ENCODE data around the gene SRD5A3.

Gene SRD5A3

DNA sequence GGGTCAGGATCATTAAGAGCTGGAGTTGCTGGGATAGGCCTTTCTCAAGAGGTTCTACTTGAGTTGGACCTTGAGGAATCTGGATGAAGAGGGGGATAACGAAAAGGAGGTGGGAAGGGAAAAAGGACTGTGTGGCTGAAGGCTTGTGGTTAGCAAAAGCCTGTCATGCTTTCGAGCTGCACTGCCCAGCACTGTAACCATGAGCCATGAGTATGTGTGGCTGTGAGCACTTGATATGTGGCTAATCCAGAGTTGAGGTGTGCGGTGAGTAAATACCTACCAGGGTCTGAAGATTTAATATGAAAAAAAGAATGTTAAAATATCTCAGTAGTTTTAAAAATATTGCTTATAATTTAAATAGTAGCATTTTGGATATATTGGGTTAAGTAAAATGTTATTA is 61.1 kb downstream of the SRD5A3 start:
- H3K4me3 ChIP-seq (ENCODE audit: severe bottlenecking): no peak overlapping the region
- ATAC-seq (ENCODE audit: low read depth) (no peak), DNase-seq (ENCODE audit: low spot score) (no peak)
- H3K27me3 ChIP-seq (ENCODE audit: insufficient read depth, poor library complexity, severe bottlenecking): no peaks in the 10 kb centered on the region
- H3K9me3 ChIP-seq (ENCODE audit: severe bottlenecking): no peaks in the 10 kb centered on the region
- no peaks in the 10 kb centered on the region for H3K4me1 ChIP-seq (ENCODE audit: insufficient read depth, poor library complexity, severe bottlenecking)
- TF ChIP-seq, protein P1, sequence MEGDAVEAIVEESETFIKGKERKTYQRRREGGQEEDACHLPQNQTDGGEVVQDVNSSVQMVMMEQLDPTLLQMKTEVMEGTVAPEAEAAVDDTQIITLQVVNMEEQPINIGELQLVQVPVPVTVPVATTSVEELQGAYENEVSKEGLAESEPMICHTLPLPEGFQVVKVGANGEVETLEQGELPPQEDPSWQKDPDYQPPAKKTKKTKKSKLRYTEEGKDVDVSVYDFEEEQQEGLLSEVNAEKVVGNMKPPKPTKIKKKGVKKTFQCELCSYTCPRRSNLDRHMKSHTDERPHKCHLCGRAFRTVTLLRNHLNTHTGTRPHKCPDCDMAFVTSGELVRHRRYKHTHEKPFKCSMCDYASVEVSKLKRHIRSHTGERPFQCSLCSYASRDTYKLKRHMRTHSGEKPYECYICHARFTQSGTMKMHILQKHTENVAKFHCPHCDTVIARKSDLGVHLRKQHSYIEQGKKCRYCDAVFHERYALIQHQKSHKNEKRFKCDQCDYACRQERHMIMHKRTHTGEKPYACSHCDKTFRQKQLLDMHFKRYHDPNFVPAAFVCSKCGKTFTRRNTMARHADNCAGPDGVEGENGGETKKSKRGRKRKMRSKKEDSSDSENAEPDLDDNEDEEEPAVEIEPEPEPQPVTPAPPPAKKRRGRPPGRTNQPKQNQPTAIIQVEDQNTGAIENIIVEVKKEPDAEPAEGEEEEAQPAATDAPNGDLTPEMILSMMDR (IDR thresholded peaks at IDR 0.05; ENCODE audit: poor library complexity, severe bottlenecking): no peak
- peaks cover 90% of the 10 kb centered on the region for H3K36me3 ChIP-seq (ENCODE audit: low read depth)
- no peak overlapping the region for H3K27ac ChIP-seq (ENCODE audit: poor library complexity, severe bottlenecking)

DNA sequence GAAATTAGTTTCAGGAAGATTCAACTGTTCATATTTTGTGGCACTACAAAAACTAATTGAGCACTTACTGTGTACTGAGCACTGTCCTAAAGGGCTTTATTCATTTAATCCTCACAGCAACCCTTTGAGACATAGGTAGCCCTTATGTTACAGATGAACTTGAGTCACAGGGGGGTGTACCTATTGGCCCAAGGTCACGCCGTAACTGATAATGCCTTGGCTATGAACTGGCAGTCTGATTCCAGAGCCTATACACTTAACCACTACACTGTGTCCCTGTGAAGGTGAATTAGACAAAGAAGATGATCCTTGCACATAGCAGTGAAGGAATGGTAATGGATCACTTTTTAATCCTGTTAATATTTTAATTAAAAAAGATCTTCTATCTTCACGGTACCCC is 61.7 kb downstream of the SRD5A3 start:
- Histone ChIP-seq H3K36me3 (ENCODE audit: low read depth) (peaks cover 95% of the 10 kb centered on the region), H3K4me3 (ENCODE audit: severe bottlenecking) (no peak overlapping the region), H3K27ac (ENCODE audit: poor library complexity, severe bottlenecking) (no peak overlapping the region), H3K27me3 (ENCODE audit: insufficient read depth, poor library complexity, severe bottlenecking) (no peaks in the 10 kb centered on the region), H3K9me3 (ENCODE audit: severe bottlenecking) (no peaks in the 10 kb centered on the region), H3K4me1 (ENCODE audit: insufficient read depth, poor library complexity, severe bottlenecking) (no peaks in the 10 kb centered on the region)
- no peak for DNase-seq (ENCODE audit: low spot score)
- ATAC-seq (ENCODE audit: low read depth): no peak
- TF ChIP-seq, protein P1 (IDR thresholded peaks at IDR 0.05; ENCODE audit: poor library complexity, severe bottlenecking): no peak

DNA sequence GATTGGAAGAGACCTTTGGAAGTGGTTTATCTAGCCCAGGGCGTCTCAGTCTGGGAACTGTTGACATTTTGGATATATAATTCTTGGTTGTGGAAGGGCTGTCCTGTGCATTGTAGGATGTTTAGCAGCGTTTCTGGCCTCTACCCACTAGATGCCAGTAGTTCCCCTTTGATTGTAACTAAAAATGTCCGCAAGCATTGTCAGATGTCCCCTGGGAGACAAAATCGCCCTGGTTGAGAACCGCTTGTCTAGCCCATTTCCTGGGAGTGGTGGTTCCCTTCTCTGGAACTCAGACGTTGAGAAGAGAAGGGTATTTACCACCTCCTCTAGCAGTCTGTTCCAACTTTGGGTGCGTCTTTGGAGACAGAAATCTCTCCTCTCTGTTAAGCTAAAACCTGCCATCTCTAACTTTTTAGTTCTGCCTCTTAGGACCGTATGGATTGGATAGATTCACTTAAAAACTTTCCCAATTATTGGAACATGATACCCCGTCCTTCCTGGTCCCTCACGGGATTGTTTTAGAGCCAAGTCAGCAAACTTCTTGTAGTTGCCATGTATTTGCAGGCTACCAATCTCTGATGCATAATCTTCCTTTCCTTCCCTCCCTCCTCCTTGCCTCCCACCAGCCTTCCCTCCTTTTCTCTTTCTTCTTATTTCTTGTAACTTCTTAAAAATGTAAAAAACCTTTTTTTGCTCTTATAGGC is 63.6 kb downstream of the SRD5A3 start:
- Histone ChIP-seq H3K27ac (ENCODE audit: poor library complexity, severe bottlenecking) (no peak overlapping the region), H3K4me1 (ENCODE audit: insufficient read depth, poor library complexity, severe bottlenecking) (no peaks in the 10 kb centered on the region), H3K9me3 (ENCODE audit: severe bottlenecking) (no peaks in the 10 kb centered on the region), H3K27me3 (ENCODE audit: insufficient read depth, poor library complexity, severe bottlenecking) (no peaks in the 10 kb centered on the region), H3K4me3 (ENCODE audit: severe bottlenecking) (no peak overlapping the region), H3K36me3 (ENCODE audit: low read depth) (peaks cover 93% of the 10 kb centered on the region)
- DNase-seq (ENCODE audit: low spot score): no peak
- TF ChIP-seq, protein P1 (IDR thresholded peaks at IDR 0.05; ENCODE audit: poor library complexity, severe bottlenecking): peak; percentile 15
- no peak for ATAC-seq (ENCODE audit: low read depth)

DNA sequence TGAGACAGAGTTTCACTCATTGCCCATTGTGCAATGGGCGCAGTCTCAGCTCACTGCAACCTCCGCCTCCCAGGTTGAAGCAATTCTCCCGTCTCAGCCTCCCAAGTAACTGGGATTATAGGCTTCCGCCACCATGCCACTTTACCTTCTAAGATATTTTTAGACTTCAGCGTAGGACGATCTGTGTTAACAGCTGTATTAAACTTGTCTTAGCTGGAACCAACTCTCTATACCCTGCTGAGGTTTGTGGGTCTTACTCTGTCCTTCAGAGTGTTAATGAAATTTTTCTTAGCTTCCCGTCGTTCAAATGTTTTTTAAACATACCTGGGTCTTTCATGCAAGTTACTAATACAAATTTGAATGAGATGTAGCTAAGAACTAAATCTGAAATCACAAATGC is 64.4 kb downstream of the SRD5A3 start:
- Histone ChIP-seq H3K4me1 (ENCODE audit: insufficient read depth, poor library complexity, severe bottlenecking) (no peaks in the 10 kb centered on the region), H3K4me3 (ENCODE audit: severe bottlenecking) (no peak overlapping the region), H3K9me3 (ENCODE audit: severe bottlenecking) (no peaks in the 10 kb centered on the region), H3K27me3 (ENCODE audit: insufficient read depth, poor library complexity, severe bottlenecking) (no peaks in the 10 kb centered on the region), H3K27ac (ENCODE audit: poor library complexity, severe bottlenecking) (no peak overlapping the region), H3K36me3 (ENCODE audit: low read depth) (peaks cover 93% of the 10 kb centered on the region)
- ATAC-seq (ENCODE audit: low read depth): no peak
- DNase-seq (ENCODE audit: low spot score): no peak
- TF ChIP-seq, protein P1 (IDR thresholded peaks at IDR 0.05; ENCODE audit: poor library complexity, severe bottlenecking): no peak

DNA sequence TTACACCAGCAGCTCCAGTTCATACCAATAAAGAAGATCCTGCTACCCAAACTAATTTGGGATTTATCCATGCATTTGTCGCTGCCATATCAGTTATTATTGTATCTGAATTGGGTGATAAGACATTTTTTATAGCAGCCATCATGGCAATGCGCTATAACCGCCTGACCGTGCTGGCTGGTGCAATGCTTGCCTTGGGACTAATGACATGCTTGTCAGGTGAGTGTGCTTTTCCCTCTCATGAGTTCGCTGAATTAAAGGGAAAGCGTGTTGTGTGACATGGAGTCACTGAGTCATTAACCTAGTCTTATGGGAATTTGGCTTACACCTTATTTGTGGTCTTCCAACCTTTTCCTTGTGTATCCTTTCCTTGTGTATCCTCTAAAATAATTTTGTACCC is 65.6 kb downstream of the SRD5A3 start:
- Histone ChIP-seq H3K27me3 (ENCODE audit: insufficient read depth, poor library complexity, severe bottlenecking) (no peaks in the 10 kb centered on the region), H3K27ac (ENCODE audit: poor library complexity, severe bottlenecking) (no peak overlapping the region), H3K9me3 (ENCODE audit: severe bottlenecking) (no peaks in the 10 kb centered on the region), H3K36me3 (ENCODE audit: low read depth) (peaks cover 91% of the 10 kb centered on the region), H3K4me3 (ENCODE audit: severe bottlenecking) (no peak overlapping the region), H3K4me1 (ENCODE audit: insufficient read depth, poor library complexity, severe bottlenecking) (no peaks in the 10 kb centered on the region)
- TF ChIP-seq, protein P1 (IDR thresholded peaks at IDR 0.05; ENCODE audit: poor library complexity, severe bottlenecking): no peak
- ATAC-seq (ENCODE audit: low read depth) (no peak), DNase-seq (ENCODE audit: low spot score) (no peak)

All from RWPE2 (cell line).